GM18508 (cell line): ENCODE results near the gene TAT.
"Not testable (repeated sequence)": the region's sequence is repeated elsewhere in the genome, so short reads cannot be mapped to it uniquely, and the experiment has no call there.

ENCODE experiments used
- ATAC-seq: cut with Tn5 transposase; IDR thresholded peaks from one replicate; pipeline ENCODE4 v1.9.1; 2021; ENCODE audit warnings: moderate number of reproducible peaks; ENCODE audit not compliant: insufficient read depth, unreplicated experiment

Gene TAT

GRCh38 chr16:71585318-71585703, 8.4 kb upstream of the TAT start:
- ATAC-seq: no peak

DNA sequence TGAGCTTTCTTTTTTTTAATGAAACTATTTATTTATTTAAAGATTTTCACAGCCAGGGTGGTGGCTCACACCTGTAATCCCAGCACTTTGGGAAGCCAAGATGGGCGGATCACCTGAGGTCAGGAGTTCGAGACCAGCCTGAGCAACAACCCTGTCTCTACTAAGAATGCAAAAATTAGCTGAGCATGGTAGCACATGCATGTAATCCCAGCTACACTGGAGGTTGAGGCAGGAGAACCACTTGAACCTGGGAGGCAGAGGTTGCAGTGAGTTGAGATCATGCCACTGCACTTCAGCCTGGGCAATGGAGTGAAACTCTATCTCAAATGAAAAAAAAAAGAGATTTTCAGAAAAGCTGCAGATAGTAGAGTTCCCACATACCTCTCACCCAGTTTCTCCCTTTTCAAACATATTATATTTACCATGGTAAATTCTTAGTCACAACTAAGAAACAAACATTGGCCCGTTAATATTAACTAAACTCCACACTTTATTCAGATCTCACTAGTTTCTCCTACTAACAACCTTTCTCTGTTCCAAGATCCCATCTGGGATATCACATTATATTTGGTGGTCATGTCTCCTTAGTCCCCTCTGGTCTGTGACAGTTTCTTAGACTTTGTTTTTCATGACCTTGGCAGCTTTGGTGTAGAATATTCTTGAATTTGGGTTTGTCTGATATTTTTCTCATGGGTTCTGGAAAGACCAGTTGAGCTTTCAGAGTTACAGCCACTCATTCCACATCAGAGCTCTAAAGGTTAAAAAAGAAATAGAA, 7.8 kb upstream of the TAT start:
- ATAC-seq: no peak

- ATAC-seq: not testable (repeated sequence)
Observed at GRCh38 chr16:71582553-71582848, 5.6 kb upstream of the TAT start.

GRCh38 chr16:71574702-71575101, 2.2 kb downstream of the TAT start:
- ATAC-seq: no peak

DNA sequence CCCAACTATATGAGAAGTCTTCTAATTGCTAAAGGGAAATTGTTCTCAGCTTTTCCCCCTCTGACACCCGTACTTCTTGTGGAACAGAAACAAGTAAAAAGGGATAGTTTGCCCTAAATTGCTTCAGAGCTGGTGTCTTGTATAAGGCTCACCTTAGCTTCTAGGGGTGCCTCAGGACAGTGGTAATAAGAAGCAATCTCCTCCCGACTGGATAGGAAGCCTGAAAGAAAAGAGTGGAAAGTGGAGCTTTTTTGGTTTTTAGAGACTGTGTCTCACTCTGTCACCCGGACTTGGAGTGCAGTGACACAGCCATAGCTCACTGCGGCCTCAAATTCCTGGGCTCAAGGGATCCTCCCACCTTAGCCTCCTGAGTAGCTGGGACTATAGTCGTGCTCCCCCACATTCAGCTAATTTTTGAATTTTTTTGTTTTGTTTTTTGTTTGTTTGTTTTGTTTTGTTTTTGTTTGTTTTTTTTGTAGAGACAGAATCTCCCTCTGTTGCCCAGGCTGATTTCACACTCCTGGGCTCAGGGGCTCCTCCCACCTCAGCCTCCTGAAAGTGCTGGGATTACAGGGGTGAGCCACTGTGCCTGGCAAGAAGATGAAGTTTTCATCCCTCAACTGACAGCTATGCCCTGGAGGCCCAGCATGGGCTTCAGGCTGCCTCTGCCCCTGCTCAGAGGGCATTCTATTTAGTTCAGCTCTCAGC, 3.4 kb downstream of the TAT start:
- no peak for ATAC-seq

DNA sequence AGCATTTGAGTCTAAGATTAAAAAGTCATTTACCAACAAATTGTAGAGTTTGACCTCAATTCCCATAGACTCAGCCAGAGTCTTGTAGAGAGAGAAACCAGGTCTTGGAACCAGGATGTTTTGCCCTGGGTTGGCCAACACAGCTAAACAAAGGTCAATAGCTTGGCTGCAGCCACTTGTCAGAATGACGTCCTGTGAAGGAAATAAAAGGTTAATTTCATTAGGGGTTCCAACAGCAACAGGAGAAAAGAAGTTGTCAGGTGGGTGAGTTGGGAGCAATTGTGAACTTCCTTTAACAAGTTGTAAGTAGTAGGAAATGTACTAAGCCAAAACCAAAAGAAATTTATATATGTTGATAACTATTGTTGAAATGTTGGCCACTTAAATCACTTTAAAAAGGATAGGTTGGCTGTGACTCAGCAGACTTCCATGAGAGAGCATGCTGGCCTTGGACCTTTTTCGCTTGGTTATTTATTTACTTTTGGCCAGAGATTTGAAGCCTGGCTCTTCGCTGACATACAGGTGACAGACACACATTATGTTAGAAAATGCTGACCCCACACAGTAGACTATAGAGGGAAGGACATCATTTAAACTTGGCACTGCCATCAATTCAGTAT, 4.3 kb downstream of the TAT start:
- no peak for ATAC-seq

DNA sequence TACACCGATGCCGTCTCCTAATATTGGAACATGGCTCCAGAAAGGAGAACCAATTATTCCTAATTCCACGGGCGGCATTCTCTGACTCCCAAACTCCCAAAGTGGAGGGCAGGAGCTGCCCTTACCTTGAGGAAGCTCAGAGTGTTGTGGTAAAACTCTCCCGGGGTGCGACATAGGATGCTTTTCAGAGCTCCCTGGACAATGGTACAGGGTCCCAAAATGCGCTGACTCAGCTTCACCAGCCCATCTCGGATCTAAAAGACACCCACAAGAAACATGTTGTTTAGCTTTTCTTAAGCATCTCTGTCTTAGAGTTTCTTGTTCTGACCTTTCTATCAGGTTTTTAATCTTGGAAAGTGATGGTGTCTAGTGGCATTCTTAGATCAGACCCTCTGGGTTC, 6.7 kb downstream of the TAT start:
- ATAC-seq: no peak

- no peak for ATAC-seq
Observed at GRCh38 chr16:71569621-71570020, 7.3 kb downstream of the TAT start.

- ATAC-seq: no peak
Observed at GRCh38 chr16:71568551-71568950, 8.3 kb downstream of the TAT start.

DNA sequence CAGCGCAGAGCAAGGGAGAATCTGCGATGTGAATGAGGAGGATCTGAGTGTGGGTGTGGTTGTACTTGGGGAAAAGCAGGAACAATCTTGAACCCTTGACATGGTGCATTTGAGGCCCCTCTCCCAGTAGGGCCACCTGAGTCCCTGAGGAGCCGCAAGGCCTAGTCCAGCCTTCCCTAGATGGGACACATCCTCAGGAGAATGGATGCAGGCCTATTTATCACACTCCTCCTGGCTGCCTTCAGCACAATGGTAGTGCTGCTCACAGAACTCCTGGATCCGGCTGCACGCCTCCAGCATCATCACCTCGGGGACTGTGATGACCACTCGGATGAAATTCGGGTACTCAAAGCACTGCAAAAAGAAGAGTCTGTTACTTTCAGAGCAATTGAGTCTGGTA, 9.0 kb downstream of the TAT start:
- ATAC-seq: no peak

DNA sequence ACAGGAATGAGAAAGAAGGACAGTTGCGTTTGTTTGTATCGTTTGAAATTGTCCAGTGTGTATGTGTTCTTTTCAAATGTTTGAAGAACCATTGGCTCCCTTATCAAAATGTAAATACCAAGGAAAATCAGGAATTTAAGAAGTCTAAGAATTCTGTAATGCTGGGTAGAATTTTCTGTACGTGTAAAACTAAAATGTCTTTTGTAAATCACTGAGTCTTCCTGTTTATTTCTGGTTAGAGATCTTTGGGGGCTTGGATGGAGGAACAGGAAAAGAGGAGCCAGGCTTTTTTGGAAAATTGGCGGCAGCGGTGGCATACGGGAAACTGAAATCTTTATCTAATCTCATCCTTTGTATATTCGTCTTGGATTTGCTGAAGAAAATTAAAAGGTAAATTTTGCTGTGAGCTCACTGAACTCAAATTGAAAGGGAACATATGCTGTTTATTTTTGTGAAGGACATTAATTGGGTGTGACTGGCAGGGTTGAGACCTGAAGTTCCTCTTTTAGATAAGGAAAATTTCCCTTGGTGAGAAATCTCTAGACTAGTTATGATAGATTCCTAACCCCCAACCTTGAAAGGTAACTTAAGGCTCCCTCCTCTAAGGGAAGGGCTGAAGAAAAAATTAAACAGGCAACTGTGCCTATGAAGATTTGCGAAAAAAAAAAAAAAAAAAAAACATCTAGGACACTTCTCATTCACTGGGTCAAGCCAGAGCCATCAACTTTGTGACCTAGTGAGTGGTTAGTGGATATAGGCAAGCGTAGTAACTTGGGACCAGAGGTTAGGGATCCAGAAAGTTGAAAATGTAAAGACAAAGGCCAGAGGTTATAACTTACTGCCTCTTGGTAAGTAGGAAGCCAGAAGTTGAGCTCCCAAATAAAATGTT, 10.8 kb downstream of the TAT start:
- ATAC-seq: no peak

- peak; percentile 87 for ATAC-seq
Observed at GRCh38 chr16:71564335-71564967, 12.4 kb downstream of the TAT start.

- no peak for ATAC-seq
Observed at GRCh38 chr16:71562552-71562951, 14.3 kb downstream of the TAT start.

- ATAC-seq: not testable (repeated sequence)
Observed at GRCh38 chr16:71561886-71562285, 15.0 kb downstream of the TAT start.

GRCh38 chr16:71559855-71560254, 17.0 kb downstream of the TAT start:
- ATAC-seq: no peak

DNA sequence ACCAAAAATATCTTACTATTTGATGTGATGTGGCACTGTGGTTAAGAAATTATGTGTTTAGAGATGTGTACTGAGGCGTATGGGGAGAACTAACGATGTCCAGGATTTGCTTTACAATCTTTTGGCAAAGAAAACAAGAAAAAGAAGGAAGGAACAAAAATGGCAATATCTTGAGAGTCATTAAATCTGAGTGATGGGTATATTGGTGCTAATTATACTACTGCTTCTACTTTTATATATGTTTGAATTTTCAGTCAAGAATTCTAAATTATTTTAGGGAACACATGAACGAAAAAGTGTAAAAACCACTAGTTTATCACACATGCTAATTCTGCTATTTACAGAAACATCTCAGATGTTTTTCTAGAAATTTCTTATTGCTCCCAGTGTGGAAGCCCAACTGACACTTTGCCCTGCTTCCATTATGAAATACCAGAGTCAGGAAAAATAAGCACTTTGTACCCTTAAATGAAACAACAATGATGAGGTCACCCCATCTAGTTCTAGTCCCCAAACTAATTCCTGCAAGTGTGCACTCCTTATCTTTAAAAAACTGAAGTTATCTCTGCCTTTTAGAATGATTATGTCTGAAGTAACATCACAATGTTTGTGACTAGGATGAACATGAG, 18.8 kb downstream of the TAT start:
- ATAC-seq: no peak

DNA sequence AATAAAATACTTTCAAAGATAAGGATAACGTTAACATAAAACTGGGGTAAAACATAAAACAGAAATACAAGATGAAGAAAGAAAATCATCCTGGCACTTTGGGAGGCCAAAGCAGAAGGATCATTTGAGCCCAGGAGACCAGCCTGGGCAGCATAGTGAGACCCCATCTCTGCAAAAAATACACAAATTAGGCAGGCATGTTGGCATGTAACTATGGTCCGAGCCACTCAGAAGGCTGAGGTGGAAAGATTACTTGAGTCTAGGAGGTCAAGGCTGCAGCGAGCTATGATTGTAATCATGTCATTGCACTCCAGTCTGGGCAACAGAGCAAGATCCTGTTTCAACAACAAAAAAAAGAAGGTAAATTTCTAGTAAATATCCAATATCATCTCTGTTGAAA, 19.6 kb downstream of the TAT start:
- no peak for ATAC-seq

DNA sequence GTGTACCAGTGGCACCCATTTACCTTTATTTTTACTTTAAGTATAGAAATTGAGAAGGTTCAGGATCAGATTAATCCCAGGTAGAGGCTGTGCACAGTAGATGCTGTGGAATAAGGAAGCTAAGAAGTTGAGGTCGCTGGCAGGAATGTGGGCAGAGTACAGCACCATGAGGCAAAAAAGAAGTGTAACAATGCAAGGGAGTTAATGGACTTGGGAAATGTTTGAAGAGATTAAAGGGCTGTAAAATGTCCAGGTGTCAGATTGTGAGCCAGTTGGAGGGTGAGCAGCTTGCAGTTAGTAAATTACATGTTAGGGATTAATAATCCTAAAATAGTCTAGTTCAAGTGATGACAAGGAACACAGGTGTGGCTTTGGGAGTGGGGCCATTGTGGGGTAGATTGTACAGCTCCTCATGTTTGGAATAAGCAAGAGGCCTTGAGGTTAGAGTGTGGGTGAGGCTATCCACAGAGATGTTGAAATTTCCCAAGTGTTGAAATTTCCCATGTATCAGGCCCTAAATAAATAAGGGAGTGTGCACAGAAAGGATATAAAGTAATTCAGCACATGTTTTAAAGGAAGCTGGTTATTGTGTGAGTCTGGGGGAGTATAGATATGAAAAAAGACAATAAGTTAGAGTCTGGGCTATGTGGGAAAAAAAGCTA, 21.5 kb downstream of the TAT start:
- ATAC-seq: no peak
